ENCODE data around the gene DAGLB.

GRCh38 chr7:6389728-6390127 is 58.0 kb downstream of the DAGLB start:
- TF ChIP-seq FOXM1 (IDR thresholded peaks at IDR 0.05; ENCODE audit: borderline replicate concordance) (no peak), SUZ12 (IDR thresholded peaks at IDR 0.05) (no peak), SP1 (IDR thresholded peaks at IDR 0.05) (no peak), PKNOX1 (IDR thresholded peaks at IDR 0.05) (no peak), ARNT (IDR thresholded peaks at IDR 0.05) (no peak), HDGF (IDR thresholded peaks at IDR 0.05; ENCODE audit: borderline replicate concordance) (no peak), FOXK2 (IDR thresholded peaks at IDR 0.05) (no peak), FOXA1 (IDR thresholded peaks at IDR 0.05) (no peak), LEF1 (IDR thresholded peaks at IDR 0.05; ENCODE audit: borderline replicate concordance) (no peak), BHLHE40 (IDR thresholded peaks at IDR 0.05; ENCODE audit: borderline replicate concordance) (no peak), ZNF384 (IDR thresholded peaks at IDR 0.05) (no peak), ELF4 (IDR thresholded peaks at IDR 0.05) (no peak), TARDBP (IDR thresholded peaks at IDR 0.05) (no peak)

Measured in HEK293T (cell line).